Measurements from ENCODE around the gene NKAIN2.

DNA sequence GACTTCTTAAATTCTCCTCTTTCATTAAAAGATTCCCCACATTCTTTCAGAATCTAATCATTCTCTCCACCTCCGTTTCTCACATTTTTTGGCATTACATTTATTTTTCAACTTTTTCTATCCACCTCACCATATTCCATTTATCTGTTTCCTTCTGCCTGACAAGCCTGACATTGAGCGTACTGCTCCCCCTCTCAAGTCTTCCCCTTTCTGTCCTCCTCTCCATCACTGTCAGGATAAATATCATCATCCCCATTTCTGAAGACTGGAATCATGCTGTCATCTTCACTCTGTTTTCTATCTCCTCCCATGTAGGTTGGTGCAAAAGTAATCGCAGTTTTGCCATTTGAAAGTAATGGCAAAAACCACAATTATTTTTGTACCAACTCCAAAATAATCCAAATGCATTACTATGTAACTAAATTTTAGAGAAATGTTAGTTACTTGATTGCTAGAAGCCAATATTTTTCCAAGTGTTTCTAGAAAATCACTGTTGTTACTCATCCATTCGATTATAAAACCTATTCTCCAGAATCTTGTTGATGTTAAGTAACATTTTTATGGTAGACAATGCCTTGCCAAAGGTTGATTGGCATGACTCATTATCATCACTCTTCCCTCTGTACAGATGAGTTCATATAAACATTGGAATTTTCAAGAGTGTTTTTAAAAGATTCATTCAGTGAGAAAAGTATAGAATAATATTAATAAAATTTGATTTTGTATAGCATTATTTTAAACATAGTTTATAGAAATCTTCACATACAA lies 866.2 kb downstream of the NKAIN2 start:
- TF ChIP-seq CTCF (IDR thresholded peaks at IDR 0.05) (no peak), POLR2AphosphoS5 (IDR thresholded peaks at IDR 0.05) (no peak), POLR2A (IDR thresholded peaks at IDR 0.05) (no peak), EP300 (IDR thresholded peaks at IDR 0.05) (no peak)

Measured in sigmoid colon (tissue), 4 donors.